ENCODE results near the gene PRAMEF17. TPM values are rescaled to one million over a fixed set of nuclear protein-coding genes. Genes with fewer than 3 reads are reported as not detected.

PRAMEF17 gene
- not detected in 2 replicates for total RNA-seq

GRCh38 chr1:13389332-13389731, at the start of gene PRAMEF17:
Gene PRAMEF17, plus strand, starts transcription at chr1:13389632. Its CDS starts 26 bp downstream, at chr1:13389658.

GRCh38 chr1:13347034-13347433, 42.4 kb upstream of the PRAMEF17 start, which contains the start of gene PRAMEF14:
Gene PRAMEF14, minus strand, starts transcription at chr1:13347134. Its CDS starts 1,820 bp downstream, at chr1:13345314.

GRCh38 chr1:13410150-13410549, 20.7 kb downstream of the PRAMEF17 start, which contains the start of gene PRAMEF20:
Gene PRAMEF20, plus strand, starts transcription at chr1:13410450. Its CDS starts 5,905 bp downstream, at chr1:13416355.

Other genes with a start within 250 kb of the PRAMEF17 start
- gene PRAMEF26, start 233.6 kb upstream of the PRAMEF17 start, total RNA-seq, result not detected in 2 replicates
- gene HNRNPCL4, start 224.0 kb upstream of the PRAMEF17 start, total RNA-seq, result not detected in 2 replicates
- gene PRAMEF9, start 217.8 kb upstream of the PRAMEF17 start, total RNA-seq, result not detected in 2 replicates
- gene PRAMEF13, start 188.2 kb upstream of the PRAMEF17 start, total RNA-seq, result not detected in 2 replicates
- not detected in 2 replicates for gene PRAMEF18, start 163.5 kb upstream of the PRAMEF17 start, total RNA-seq
- gene PRAMEF5, start 135.4 kb upstream of the PRAMEF17 start, total RNA-seq, result not detected in 2 replicates
- not detected in 2 replicates for gene PRAMEF8, start 104.5 kb upstream of the PRAMEF17 start, total RNA-seq
- not detected in 2 replicates for gene PRAMEF33, start 86.1 kb upstream of the PRAMEF17 start, total RNA-seq
- gene PRAMEF15, start 74.1 kb upstream of the PRAMEF17 start, total RNA-seq, result not detected in 2 replicates
- gene PRAMEF14, start 42.5 kb upstream of the PRAMEF17 start, total RNA-seq, result not detected in 2 replicates
- gene PRAMEF19, start 17.7 kb upstream of the PRAMEF17 start, total RNA-seq, result not detected in 2 replicates
- not detected in 2 replicates for gene PRAMEF20, start 20.8 kb downstream of the PRAMEF17 start, total RNA-seq
- not detected in 2 replicates for gene LRRC38, start 124.4 kb downstream of the PRAMEF17 start, total RNA-seq
- gene PDPN, start 194.2 kb downstream of the PRAMEF17 start, total RNA-seq, result 0.59 and 3.7 TPM in 2 replicates